PFSK-1 (cell line): Measurements from ENCODE around the gene PCSK6.

Experiments used
- FOXP2 ChIP-seq: optimal IDR thresholded peaks from 2 replicates; pipeline ENCODE3; 2011; ENCODE audit warnings: borderline replicate concordance, control low read depth, inconsistent platforms; ENCODE audit not compliant: insufficient read depth; ENCODE audit errors: extremely low read length, extremely low read depth
- POLR2AphosphoS5 ChIP-seq: IDR thresholded peaks from 2 replicates; pipeline ENCODE4 v1.6.1; 2012; ENCODE audit warnings: low read depth, mild to moderate bottlenecking, control low read depth, low read length, moderate library complexity
- SIN3A ChIP-seq: IDR thresholded peaks from 2 replicates; pipeline ENCODE4 v1.6.1; 2012; ENCODE audit warnings: mild to moderate bottlenecking, low read length, moderate library complexity, borderline replicate concordance; ENCODE audit not compliant: insufficient read depth
- TAF1 ChIP-seq: IDR thresholded peaks from 2 replicates; pipeline ENCODE4 v1.6.1; 2012; ENCODE audit warnings: low read length, control low read depth, borderline replicate concordance; ENCODE audit not compliant: insufficient read depth
- TF ChIP-seq, protein P1 (sequence below), 2 experiments: IDR thresholded peaks; 2 replicates each; pipeline versions ENCODE4 v1.6.1 to v1.8.0; 2011 to 2012; ENCODE audit warnings: low read depth in 2 of 2, low read length in 2 of 2, control low read depth in 1 of 2, inconsistent platforms in 1 of 2, mild to moderate bottlenecking in 1 of 2, moderate library complexity in 1 of 2; ENCODE audit not compliant: insufficient read depth in 1 of 2

- TF ChIP-seq POLR2AphosphoS5 (no peak), TAF1 (no peak), SIN3A (no peak), FOXP2 (no peak)
- TF ChIP-seq, protein P1, sequence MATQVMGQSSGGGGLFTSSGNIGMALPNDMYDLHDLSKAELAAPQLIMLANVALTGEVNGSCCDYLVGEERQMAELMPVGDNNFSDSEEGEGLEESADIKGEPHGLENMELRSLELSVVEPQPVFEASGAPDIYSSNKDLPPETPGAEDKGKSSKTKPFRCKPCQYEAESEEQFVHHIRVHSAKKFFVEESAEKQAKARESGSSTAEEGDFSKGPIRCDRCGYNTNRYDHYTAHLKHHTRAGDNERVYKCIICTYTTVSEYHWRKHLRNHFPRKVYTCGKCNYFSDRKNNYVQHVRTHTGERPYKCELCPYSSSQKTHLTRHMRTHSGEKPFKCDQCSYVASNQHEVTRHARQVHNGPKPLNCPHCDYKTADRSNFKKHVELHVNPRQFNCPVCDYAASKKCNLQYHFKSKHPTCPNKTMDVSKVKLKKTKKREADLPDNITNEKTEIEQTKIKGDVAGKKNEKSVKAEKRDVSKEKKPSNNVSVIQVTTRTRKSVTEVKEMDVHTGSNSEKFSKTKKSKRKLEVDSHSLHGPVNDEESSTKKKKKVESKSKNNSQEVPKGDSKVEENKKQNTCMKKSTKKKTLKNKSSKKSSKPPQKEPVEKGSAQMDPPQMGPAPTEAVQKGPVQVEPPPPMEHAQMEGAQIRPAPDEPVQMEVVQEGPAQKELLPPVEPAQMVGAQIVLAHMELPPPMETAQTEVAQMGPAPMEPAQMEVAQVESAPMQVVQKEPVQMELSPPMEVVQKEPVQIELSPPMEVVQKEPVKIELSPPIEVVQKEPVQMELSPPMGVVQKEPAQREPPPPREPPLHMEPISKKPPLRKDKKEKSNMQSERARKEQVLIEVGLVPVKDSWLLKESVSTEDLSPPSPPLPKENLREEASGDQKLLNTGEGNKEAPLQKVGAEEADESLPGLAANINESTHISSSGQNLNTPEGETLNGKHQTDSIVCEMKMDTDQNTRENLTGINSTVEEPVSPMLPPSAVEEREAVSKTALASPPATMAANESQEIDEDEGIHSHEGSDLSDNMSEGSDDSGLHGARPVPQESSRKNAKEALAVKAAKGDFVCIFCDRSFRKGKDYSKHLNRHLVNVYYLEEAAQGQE (IDR thresholded peaks at IDR 0.05; ENCODE audit: insufficient read depth in 1 of 2, low read depth in 2 of 2, low read length in 2 of 2): no peak
Measured at GRCh38 chr15:101384276-101384675, 105.2 kb downstream of the PCSK6 start.
